Measurements from ENCODE around the gene BAG3.
"Not testable (repeated sequence)": the region's sequence is repeated elsewhere in the genome, so short reads cannot be mapped to it uniquely, and the experiment has no call there.

Gene BAG3

DNA sequence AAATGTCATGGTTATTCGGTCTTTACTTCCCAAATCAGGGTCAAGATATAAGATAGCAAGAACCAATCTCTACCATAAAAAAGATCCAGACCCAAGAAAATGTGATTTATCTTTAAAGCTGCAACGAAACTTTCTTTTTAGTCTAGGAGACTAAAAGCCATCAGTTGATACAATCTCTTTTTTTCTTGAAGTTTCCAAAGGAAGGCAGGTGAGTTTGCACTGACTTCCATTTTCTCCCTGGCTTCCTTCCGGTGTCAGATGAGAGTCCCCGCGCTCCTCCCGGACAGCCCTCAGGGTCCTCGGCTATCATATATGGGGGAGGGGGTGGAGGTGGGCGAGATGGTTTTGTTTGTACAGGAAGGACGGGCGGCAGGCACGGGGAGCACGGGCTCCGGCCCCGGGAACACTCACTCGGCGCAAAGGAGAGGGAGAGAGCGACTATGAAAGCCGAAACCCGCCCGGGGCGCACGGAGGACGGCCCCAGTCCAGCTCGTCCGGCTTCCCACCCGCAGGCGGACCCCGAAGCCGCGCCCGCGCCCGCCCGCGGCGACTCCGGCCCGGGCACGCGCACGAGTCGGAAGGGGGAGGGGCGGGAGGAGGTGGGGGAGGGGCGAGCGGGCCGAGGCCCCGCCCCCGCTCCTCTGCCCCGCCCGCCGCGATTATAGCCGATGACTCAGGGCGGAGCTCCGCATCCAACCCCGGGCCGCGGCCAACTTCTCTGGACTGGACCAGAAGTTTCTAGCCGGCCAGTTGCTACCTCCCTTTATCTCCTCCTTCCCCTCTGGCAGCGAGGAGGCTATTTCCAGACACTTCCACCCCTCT lies at the start of gene BAG3:
Gene BAG3 (plus strand): TSS at position 689 of the 822 bp plus-strand sequence. CDS start 296 bp downstream, outside the sequence.
- peak; percentile 85 to 89 for DNase-seq

DNA sequence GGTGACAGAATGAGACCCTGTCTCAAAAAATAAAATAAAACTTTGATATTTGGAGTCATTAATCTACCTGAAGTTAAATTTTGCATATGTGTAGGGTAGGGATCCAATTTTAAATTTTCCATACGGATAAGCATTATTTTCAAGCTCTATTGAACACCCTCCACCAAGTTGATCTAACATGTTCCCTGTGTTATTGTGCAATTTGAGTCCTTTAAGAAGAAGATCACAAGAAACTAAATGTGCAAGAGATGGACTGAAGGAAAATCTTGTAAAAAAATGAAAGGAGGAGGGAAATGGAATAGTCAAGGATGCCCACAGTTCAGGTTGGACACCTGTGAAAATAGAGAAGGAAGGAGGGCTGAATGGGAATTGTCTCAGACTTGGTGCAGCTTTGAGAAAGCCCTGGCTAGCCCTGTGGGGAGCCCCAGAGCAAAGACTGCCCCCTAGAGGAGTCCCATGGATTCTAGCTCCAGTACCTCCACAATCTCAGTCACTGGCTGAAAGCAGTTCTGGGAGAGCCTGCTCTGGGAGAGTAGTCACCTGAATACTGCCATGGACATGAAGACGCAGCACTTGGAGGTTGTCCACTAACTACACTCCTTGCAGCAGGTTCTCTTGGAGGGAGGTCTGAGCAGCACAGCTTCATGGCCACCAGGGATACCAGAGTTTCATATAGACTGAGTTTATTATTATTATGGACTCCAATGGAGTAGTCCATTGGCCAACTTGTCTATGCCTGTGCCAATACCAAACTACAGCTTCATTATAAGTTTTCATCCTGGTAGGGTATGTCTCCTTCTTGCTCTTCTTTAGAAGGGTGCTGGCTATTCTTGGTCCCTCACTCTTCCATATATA lies 48.7 kb upstream of the BAG3 start:
- DNase-seq = peak; percentile 38 to 57

DNA sequence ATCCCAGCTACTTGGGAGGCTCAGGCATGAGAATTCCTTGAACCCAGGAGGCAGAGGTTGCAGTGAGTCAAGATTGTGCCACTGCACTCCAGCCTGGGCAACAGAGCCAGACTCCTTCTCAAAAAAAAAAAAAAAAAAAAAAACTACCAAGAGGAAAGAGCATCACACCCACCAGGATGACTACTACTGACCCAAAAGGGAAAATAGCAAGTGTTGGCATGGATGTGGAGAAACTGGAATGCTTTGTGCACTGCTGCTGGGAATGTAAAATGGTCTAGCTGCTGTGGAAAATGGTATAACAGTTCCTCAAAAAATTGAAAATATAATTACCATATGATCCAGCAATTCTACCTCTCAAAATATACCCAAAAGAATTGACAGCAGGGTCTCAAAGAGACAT lies 46.7 kb upstream of the BAG3 start:
- no peak for DNase-seq

- DNase-seq = peak; percentile 43
These were observed 42.6 kb upstream of the BAG3 start for GRCh38 chr10:119608316-119609155.

- DNase-seq = no peak
These were observed 41.7 kb upstream of the BAG3 start for GRCh38 chr10:119609516-119609915.

DNA sequence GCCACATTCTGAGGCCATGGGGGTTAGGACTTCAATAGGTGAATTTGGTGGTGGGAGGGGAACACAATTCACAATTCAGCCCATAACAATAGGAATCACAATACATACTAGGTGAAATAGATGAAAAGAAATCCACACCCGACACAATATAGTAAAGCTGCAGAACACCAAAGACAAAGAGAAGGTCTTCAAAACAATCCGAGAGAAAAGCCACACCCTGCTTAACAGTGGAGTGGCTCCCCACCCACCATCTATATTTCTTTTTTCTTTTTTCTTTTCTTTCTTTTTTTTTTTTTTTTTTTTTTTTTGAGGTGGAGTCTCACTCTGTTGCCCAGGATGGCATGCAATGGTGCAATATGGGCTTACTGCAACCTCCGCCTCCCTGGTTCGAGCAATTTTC lies 39.7 kb upstream of the BAG3 start:
- no peak for DNase-seq

- DNase-seq = no peak
These were observed 37.4 kb upstream of the BAG3 start for GRCh38 chr10:119613741-119614140.

DNA sequence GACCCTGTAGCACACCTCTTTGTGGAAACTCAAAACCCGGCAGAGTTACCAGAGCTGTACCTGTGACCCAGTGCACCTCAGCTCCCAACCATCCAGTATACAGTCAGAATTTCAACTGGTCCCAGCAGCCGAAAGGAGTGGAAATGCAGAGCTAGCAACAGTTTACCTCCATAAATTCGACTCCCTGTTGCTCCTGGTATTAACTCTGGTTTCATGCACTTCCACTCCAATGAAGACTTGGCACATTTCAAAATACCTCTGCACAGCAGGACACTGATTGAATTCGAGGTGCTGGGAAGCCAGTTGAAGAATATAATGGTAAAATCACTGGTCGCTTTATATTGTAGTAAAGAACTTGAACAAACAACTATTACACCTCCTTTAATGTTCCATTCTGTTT lies 36.5 kb upstream of the BAG3 start:
- DNase-seq = no peak

DNA sequence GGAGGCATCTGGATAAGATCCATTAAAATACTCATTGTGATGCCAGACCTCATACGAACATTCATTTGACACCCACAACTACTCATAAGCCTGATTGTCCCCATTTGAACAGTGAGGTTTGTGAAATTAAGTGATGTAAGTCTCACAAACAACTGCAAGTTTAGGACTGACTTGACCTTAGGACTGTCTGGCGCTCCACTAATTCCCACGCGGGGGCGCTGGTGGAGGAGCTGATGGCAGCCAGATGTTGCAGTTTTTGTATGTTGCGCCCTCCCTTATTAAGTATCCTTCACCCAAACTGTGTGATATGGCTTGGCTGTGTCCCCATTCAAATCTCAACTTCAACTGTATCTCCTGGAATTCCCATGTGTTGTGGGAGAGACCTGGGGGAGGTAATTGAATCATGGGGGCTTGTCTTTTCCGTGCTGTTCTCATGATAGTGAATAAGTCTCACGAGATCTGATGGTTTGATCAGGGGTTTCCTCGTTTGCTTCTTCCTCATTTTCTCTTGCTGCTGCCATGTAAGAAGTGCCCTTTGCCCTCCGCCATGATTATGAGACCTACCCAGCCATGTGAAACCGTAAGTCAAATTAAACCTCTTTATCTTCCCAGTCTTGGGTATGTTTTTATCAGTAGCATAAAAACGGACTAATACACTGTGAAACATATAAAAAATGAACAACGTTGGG lies 34.2 kb upstream of the BAG3 start:
- DNase-seq = no peak

- DNase-seq = no peak
These were observed 32.0 kb upstream of the BAG3 start for GRCh38 chr10:119619215-119619614.

GRCh38 chr10:119619811-119620210 lies 31.4 kb upstream of the BAG3 start:
- not testable (repeated sequence) for DNase-seq

DNA sequence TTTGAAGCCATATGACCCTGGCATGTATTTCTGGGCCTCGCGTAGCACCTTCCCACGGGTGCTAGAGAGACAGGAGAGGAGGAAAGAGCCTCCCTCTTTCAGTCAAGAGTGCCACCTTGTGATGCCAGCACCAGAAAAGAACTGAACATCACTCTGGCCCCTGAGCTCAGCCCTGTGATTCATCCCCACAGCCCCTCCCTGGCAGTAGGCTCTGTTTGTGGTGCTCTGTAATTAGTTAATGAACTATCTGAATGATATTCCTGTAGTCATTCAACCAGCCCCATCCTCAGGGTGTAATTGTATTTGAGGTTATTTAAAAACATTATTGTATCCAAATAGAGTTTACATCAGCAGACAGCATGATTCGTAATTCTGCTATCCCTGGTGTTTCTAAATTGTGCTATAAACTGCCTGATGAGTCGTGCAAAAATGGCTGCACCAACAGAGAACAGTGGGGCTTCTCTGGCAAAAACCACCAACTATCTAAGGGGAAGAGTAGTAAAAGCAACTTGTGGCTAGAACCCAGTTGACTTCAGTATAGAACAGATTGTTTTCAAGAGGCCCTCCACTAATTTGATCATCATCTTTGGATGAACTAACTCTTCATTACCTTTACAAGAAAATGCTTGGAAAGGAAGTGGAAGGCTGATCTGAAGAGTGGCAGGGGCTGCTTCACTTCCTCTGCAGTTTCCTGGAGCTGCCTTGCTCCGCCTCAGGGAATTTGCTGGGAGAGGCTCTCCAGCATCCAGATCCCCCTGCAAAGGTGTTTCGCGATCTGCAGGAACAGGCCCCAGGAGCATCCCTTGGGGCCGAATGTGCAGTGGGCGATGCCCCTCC lies 30.7 kb upstream of the BAG3 start:
- DNase-seq = no peak

- DNase-seq = no peak
These were observed 30.1 kb upstream of the BAG3 start for GRCh38 chr10:119621078-119621384.

- DNase-seq = no peak
These were observed 25.5 kb upstream of the BAG3 start for GRCh38 chr10:119625570-119626280.

DNA sequence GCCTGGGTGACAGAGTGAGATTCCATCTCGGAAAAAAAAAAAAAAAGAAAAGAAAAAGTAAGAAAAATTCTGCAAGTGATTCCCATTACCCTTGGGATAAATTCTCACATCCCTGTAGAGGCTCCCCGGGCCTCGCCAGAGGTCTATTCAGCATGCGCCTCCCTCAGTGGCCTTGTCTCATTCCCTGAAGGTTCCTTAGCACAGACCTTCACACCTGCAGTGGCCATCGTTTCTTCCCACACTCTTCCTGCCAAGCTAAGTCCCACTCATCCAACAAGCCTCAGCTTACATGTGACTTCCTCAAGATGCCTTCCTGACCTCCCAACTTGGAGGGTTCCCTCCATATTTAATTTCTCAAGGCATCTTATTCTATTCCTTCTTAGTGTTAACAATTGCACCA lies 20.9 kb upstream of the BAG3 start:
- DNase-seq = no peak

GRCh38 chr10:119633538-119634218 lies 17.5 kb upstream of the BAG3 start:
- DNase-seq = no peak

DNA sequence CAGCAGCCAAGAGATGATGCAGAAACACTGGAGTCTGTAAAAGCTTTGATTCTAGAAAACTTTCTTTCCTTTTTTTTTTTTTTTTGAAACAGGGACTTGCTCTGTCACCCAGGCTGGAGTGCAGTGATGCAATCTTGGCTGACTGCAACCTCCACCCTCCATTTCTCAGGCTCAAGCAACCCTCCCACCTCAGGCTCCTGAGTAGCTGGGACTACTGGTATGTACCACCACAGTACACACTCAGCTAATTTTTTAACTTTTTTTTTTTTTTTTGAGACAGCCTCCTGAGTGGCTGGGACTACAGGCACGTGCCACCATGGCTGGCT lies 17.0 kb upstream of the BAG3 start:
- no peak for DNase-seq

- DNase-seq = no peak
These were observed 13.5 kb upstream of the BAG3 start for GRCh38 chr10:119637631-119638030.

GRCh38 chr10:119638982-119639381 lies 12.2 kb upstream of the BAG3 start:
- no peak for DNase-seq

DNA sequence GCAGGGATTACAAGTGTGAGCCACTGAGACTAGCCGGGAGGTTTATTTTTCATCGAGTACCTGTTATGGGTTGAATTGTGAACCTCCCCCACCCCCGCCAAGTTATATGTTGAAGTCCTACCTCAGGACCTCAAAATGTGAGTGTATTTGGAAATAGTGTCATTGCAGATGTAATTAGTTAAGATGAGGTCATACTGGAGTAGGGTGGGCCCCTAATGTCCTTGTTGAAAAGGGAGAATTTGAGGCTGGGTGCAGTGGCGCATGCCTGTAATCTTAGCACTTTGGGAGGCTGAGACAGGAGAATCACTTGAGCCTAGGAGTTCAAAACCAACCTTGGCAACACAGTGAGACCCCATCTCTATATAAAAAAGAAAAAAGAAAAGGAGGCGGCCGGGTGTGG lies 10.8 kb upstream of the BAG3 start:
- DNase-seq = no peak
